SK-N-MC (cell line): ENCODE measurements around the gene DHRS13.

ENCODE experiments used
- EZH2 ChIP-seq: fragments of 200-600 bp; sonication (generic); IDR thresholded peaks from one replicate; pipeline ENCODE4 v1.6.1; 2017; ENCODE audit warnings: antibody characterized with exemption
- FOXP2 ChIP-seq: optimal IDR thresholded peaks from 2 replicates; pipeline ENCODE3; 2011; ENCODE audit warnings: mild to moderate bottlenecking, moderate library complexity; ENCODE audit not compliant: insufficient read depth; ENCODE audit errors: extremely low read length, control extremely low read depth
- POLR2AphosphoS5 ChIP-seq: IDR thresholded peaks from 2 replicates; pipeline ENCODE4 v1.6.1; 2012; ENCODE audit warnings: mild to moderate bottlenecking, low read depth, low read length, borderline replicate concordance

GRCh38 chr17:28873839-28874238, 29.0 kb downstream of the DHRS13 start:
- TF ChIP-seq POLR2AphosphoS5 (no peak), EZH2 (no peak), FOXP2 (no peak)
